ENCODE data around the gene ITGB6.

The ITGB6 gene

DNA sequence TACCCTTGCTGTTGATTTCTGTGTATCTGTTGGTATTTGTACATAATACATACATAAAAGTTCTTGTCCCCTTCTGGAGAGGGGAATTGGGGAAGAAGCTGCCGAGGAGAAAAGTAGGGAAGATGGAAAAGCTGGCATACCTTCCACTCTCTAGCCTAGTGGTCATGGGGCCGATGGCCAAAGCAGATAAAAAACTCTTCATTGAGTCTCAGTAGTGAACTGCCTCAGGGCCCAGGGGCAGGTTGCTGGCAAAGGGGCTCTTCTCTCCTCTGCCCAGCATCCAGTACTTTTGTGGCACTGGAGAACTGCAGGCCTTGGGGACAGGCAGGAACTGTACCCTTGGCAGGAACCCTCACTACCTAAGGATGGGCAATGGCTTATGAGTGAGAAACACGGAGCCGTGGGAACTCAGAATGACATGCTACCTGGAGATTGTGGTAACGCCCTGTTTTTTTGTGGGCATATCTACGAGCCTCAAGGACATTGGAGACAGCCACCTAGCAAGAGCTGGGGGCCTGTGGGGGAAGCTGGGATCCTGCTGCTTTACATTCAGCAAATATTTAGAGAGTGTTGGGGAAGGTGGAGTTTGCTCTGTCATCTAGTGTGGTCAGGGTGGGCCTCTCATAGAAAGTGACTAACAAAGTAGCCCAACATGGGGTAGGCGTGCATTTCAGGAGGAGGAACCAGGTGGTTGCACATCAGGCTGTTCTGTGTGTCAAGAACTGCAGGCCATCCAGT lies 22.6 kb upstream of the ITGB6 start:
- DNase-seq (ENCODE audit: low spot score), result no peak
- peak overlapping the region; percentile 99 for H3K27ac ChIP-seq
- TF ChIP-seq CTCF (conservative IDR thresholded peaks at IDR 0.05; ENCODE audit: low read depth), result no peak
- POLR2A ChIA-PET (ENCODE audit: low non-redundant PET), result no interaction called here
- CTCF ChIA-PET, result interaction anchor here (1.1 kb wide), 1 partner anchor 81 kb away, joined by 3 read pairs; no protein-coding TSS in a partner anchor

DNA sequence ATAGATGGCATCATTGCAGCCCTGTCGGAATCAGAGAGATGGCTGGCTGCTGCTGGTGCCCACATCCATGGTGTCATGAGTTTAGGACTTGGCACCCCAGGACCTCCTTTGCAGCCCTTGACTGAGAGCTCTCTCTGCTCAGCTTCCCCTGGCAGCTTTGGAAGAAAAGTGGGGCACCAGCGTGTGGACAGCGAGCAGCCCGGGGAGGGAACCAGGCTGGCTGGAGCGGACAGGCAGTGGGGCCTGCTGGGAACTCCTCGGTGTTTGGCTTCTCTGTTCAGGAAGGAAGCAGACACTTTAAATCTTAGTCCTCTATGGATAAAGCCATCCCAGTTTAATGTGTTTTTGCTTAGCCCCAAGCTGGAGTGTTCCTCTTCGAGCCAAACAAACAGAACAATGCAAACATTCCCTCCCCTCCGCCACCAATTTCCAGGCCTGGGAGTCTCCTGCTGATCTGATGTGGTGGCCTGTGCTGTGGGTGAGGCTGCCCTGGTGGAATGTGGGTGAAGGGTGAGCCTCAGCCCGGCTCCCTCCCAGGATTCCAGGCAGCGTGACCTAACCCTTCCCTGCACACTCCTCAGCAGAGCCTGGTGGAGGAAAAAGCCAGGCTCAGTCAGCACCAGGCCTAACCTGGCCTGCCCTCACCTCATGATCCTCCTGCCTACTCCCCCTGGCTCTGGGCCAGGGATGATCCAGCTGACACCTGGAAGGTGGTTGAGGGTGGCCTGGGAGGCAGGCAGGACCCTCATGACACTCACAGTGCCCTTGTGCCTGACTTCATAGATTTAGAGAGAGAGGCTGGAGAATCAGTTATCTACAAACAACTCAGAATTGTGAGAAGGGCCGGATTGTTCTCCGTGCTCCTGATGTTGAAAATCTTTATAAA lies 21.6 kb upstream of the ITGB6 start:
- DNase-seq (ENCODE audit: low spot score), result peak; percentile 70
- CTCF ChIA-PET, result interaction anchor here (0.6 to 1.6 kb wide), 5 partner anchors 13 to 1414 kb away, joined by 3 to 7 read pairs (median 3); no protein-coding TSS in a partner anchor

GRCh38 chr2:160220545-160221009 lies 20.5 kb upstream of the ITGB6 start:
- peak overlapping the region; percentile 99 for H3K27ac ChIP-seq
- no peak; the same call in 1 of the 2 replicates for TF ChIP-seq CTCF (conservative IDR thresholded peaks at IDR 0.05; ENCODE audit: low read depth)
- CTCF ChIA-PET, result interaction anchor here (0.5 to 1.7 kb wide), 6 partner anchors 12 to 1413 kb away, joined by 3 to 7 read pairs (median 4); no protein-coding TSS in a partner anchor
- DNase-seq (ENCODE audit: low spot score), result peak; percentile 88
- POLR2A ChIA-PET (ENCODE audit: low non-redundant PET), result interaction anchor here (0.8 kb wide), 1 partner anchor 27 kb away, joined by 4 read pairs; no protein-coding TSS in a partner anchor

More for the DNA sequence above, 21.6 kb upstream of the ITGB6 start:
- no peak for TF ChIP-seq CTCF (conservative IDR thresholded peaks at IDR 0.05; ENCODE audit: low read depth)
- POLR2A ChIA-PET (ENCODE audit: low non-redundant PET), result interaction anchor here (1.1 kb wide), 1 partner anchor 17 kb away, joined by 3 read pairs; no protein-coding TSS in a partner anchor
- H3K27ac ChIP-seq, result peak overlapping the region; percentile 99

- no peak for TF ChIP-seq CTCF (conservative IDR thresholded peaks at IDR 0.05; ENCODE audit: low read depth)
- DNase-seq (ENCODE audit: low spot score), result no peak
- POLR2A ChIA-PET (ENCODE audit: low non-redundant PET), result interaction anchor here (0.8 kb wide), 1 partner anchor 28 kb away, joined by 4 read pairs; no protein-coding TSS in a partner anchor
- CTCF ChIA-PET, result interaction anchor here (0.6 to 1.7 kb wide), 4 partner anchors 12 to 844 kb away, joined by 3 to 6 read pairs (median 4); no protein-coding TSS in a partner anchor
- peak overlapping the region; percentile 99 for H3K27ac ChIP-seq
These were observed 20.0 kb upstream of the ITGB6 start for GRCh38 chr2:160220026-160220425.

DNA sequence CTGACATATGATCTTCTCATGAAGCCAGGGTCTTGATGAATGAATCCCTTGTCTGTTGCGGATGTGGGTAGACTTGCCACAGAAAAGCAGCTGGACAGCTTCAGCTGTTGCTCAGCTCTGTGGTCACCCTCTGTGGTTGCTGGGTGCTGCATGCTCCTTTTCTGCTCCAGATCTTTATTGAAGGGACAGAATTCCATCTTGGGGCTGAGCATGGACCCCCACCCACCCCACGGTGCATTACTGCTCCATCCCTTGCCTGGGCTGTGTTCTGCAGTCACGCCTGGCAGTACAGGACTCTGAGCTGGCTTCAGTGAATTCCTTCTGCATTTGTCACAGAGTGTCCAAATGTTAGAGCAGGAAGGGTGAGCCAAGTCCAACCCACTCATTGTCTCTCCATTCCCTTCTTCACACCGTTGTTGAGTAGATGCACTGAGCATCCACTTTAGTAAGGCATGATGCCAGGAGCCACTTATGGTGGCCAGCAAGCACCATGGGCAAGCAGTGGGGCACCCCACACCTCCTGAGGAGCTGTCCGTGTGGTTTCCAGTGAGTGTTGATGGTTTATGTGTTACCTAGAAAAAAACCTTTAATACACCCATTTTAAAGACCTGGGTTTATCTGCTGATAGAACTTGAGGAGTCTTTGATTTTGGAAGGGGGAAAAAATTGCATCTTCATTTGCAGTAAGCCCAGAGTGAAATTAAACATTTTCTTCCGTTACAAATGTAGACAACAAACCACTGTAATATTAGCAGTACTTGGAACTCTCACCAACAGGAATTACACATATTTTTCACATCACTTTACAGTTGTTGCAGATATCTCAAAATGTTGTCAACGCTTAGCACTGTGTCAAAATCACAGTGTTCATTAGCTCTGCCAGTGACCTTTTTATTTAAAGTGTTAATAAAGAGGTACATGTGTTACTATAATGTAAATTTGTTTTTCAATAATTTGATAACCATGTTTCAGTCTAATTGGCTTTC lies 14.7 kb upstream of the ITGB6 start:
- ChIA-PET POLR2A (ENCODE audit: low non-redundant PET) (no interaction called here), CTCF (interaction anchor here (0.6 to 0.7 kb wide), 2 partner anchors 130 to 849 kb away, joined by 3 to 4 read pairs; no protein-coding TSS in a partner anchor)
- H3K27ac ChIP-seq, result peak overlapping the region; percentile 87
- peak; percentile 78 for DNase-seq (ENCODE audit: low spot score)
- TF ChIP-seq CTCF (conservative IDR thresholded peaks at IDR 0.05; ENCODE audit: low read depth), result no peak
